Measurements from ENCODE around the gene CEP78.

CEP78 gene

GRCh38 chr9:78298046-78298765, 62.3 kb downstream of the CEP78 start:
- peak; percentile 42 for DNase-seq
- in situ Hi-C loops (cut with MboI; ENCODE audit: low pct_unique_long_range_greater_than_20kb, low sequenced_read_pairs) = no loop called here

GRCh38 chr9:78300209-78300608, 64.3 kb downstream of the CEP78 start:
- in situ Hi-C loops (cut with MboI; ENCODE audit: low pct_unique_long_range_greater_than_20kb, low sequenced_read_pairs) = no loop called here
- DNase-seq = no peak

GRCh38 chr9:78301466-78301865, 65.6 kb downstream of the CEP78 start:
- in situ Hi-C loops (cut with MboI; ENCODE audit: low pct_unique_long_range_greater_than_20kb, low sequenced_read_pairs) = no loop called here
- no peak for DNase-seq

- no peak for DNase-seq
- in situ Hi-C loops (cut with MboI; ENCODE audit: low pct_unique_long_range_greater_than_20kb, low sequenced_read_pairs) = no loop called here
These were observed 67.6 kb downstream of the CEP78 start for GRCh38 chr9:78303377-78304062.

GRCh38 chr9:78304357-78304756, 68.5 kb downstream of the CEP78 start:
- in situ Hi-C loops (cut with MboI; ENCODE audit: low pct_unique_long_range_greater_than_20kb, low sequenced_read_pairs) = no loop called here
- DNase-seq = no peak

GRCh38 chr9:78306222-78307076, 70.6 kb downstream of the CEP78 start:
- no peak for DNase-seq
- in situ Hi-C loops (cut with MboI; ENCODE audit: low pct_unique_long_range_greater_than_20kb, low sequenced_read_pairs) = no loop called here

- in situ Hi-C loops (cut with MboI; ENCODE audit: low pct_unique_long_range_greater_than_20kb, low sequenced_read_pairs) = no loop called here
- DNase-seq = no peak
These were observed 71.5 kb downstream of the CEP78 start for GRCh38 chr9:78307360-78307759.

GRCh38 chr9:78309066-78309465, 73.2 kb downstream of the CEP78 start:
- no peak for DNase-seq
- in situ Hi-C loops (cut with MboI; ENCODE audit: low pct_unique_long_range_greater_than_20kb, low sequenced_read_pairs) = no loop called here

GRCh38 chr9:78311075-78311474, 75.2 kb downstream of the CEP78 start:
- DNase-seq = no peak
- in situ Hi-C loops (cut with MboI; ENCODE audit: low pct_unique_long_range_greater_than_20kb, low sequenced_read_pairs) = no loop called here

GRCh38 chr9:78311886-78312524, 76.1 kb downstream of the CEP78 start:
- no peak for DNase-seq

GRCh38 chr9:78314550-78314949, 78.7 kb downstream of the CEP78 start:
- DNase-seq = no peak
- in situ Hi-C loops (cut with MboI; ENCODE audit: low pct_unique_long_range_greater_than_20kb, low sequenced_read_pairs) = no loop called here

More at GRCh38 chr9:78311886-78312524, 76.1 kb downstream of the CEP78 start:
- in situ Hi-C loops (cut with MboI; ENCODE audit: low pct_unique_long_range_greater_than_20kb, low sequenced_read_pairs) = no loop called here

- peak; percentile 58 for DNase-seq
- in situ Hi-C loops (cut with MboI; ENCODE audit: low pct_unique_long_range_greater_than_20kb, low sequenced_read_pairs) = no loop called here
These were observed 79.3 kb downstream of the CEP78 start for GRCh38 chr9:78314953-78315870.

- no peak for DNase-seq
- in situ Hi-C loops (cut with MboI; ENCODE audit: low pct_unique_long_range_greater_than_20kb, low sequenced_read_pairs) = no loop called here
These were observed 80.5 kb downstream of the CEP78 start for GRCh38 chr9:78316166-78316892.

GRCh38 chr9:78319197-78320029, 83.5 kb downstream of the CEP78 start:
- in situ Hi-C loops (cut with MboI; ENCODE audit: low pct_unique_long_range_greater_than_20kb, low sequenced_read_pairs) = no loop called here
- DNase-seq = no peak

GRCh38 chr9:78320030-78320693, 84.3 kb downstream of the CEP78 start:
- in situ Hi-C loops (cut with MboI; ENCODE audit: low pct_unique_long_range_greater_than_20kb, low sequenced_read_pairs) = no loop called here
- no peak for DNase-seq

- in situ Hi-C loops (cut with MboI; ENCODE audit: low pct_unique_long_range_greater_than_20kb, low sequenced_read_pairs) = no loop called here
- no peak for DNase-seq
These were observed 85.1 kb downstream of the CEP78 start for GRCh38 chr9:78320875-78321496.
